Muscle layer of colon (tissue), 2 donors: Measurements from ENCODE around the gene DIP2C.
A peak's percentile ranks its signal among the peaks of the same experiment; 100 is the strongest.
"Not testable (repeated sequence)": the region's sequence is repeated elsewhere in the genome, so short reads cannot be mapped to it uniquely, and the experiment has no call there.

ENCODE experiments used
- H3K27ac ChIP-seq: one replicate; pipeline ENCODE4 v1.7.0; 2013; ENCODE audit warnings: low read depth, mild to moderate bottlenecking, low read length, moderate library complexity
- H3K27me3 ChIP-seq, 2 donors: one replicate each; pipeline ENCODE4 v1.7.0; 2013; ENCODE audit warnings: low read length in 2 of 2, mild to moderate bottlenecking in 2 of 2; ENCODE audit not compliant: insufficient read depth in 2 of 2, control insufficient read depth in 1 of 2
- H3K36me3 ChIP-seq: one replicate; pipeline ENCODE4 v1.7.0; 2013; ENCODE audit warnings: mild to moderate bottlenecking, low read length; ENCODE audit not compliant: insufficient read depth
- H3K4me1 ChIP-seq: one replicate; pipeline ENCODE4 v1.7.0; 2013; ENCODE audit warnings: mild to moderate bottlenecking, low read length; ENCODE audit not compliant: insufficient read depth
- H3K4me3 ChIP-seq, 2 donors: one replicate each; pipeline ENCODE4 v1.7.0; 2013; ENCODE audit warnings: low read length in 2 of 2, low read depth in 1 of 2, mild to moderate bottlenecking in 1 of 2, moderate library complexity in 1 of 2
- H3K9ac ChIP-seq: one replicate; pipeline ENCODE4 v1.7.0; 2013; ENCODE audit warnings: low read length
- H3K9me3 ChIP-seq: one replicate; pipeline ENCODE4 v1.7.0; 2013; ENCODE audit warnings: mild to moderate bottlenecking, low read length
- donor health status: abdominal sarcoma.
- donor health status: Adenocarcinoma of cecum.

DIP2C gene

GRCh38 chr10:653991-654646, 35.3 kb downstream of the DIP2C start:
- Histone ChIP-seq H3K4me1 (peaks cover 44% of the 10 kb centered on the region), H3K9ac (no peak overlapping the region), H3K27me3 (no peaks in the 10 kb centered on the region), H3K36me3 (peaks cover 4% of the 10 kb centered on the region), H3K4me3 (peak overlapping the region in 1 of 2 donors; percentile 15), H3K9me3 (no peaks in the 10 kb centered on the region), H3K27ac (peak overlapping the region; percentile 21)

- H3K27ac ChIP-seq: peak overlapping the region; percentile 21
- not testable (repeated sequence) for H3K27me3 ChIP-seq, H3K9me3 ChIP-seq, H3K36me3 ChIP-seq, H3K4me3 ChIP-seq, H3K9ac ChIP-seq
- H3K4me1 ChIP-seq: peaks cover 38% of the 10 kb centered on the region
These were observed 36.5 kb downstream of the DIP2C start for GRCh38 chr10:652832-653459.

GRCh38 chr10:652233-652632, 37.2 kb downstream of the DIP2C start:
- Histone ChIP-seq H3K4me1 (peaks cover 38% of the 10 kb centered on the region), H3K4me3 (no peak overlapping the region), H3K27me3 (no peaks in the 10 kb centered on the region), H3K27ac (peak overlapping the region; percentile 45), H3K9ac (no peak overlapping the region), H3K9me3 (no peaks in the 10 kb centered on the region), H3K36me3 (peaks cover 4% of the 10 kb centered on the region)

GRCh38 chr10:651692-652091, 37.8 kb downstream of the DIP2C start:
- H3K9me3 ChIP-seq: no peaks in the 10 kb centered on the region
- peaks cover 4% of the 10 kb centered on the region for H3K36me3 ChIP-seq
- peak overlapping the region; percentile 69 for H3K27ac ChIP-seq
- peak overlapping the region; percentile 54 for H3K9ac ChIP-seq
- H3K4me1 ChIP-seq: peaks cover 38% of the 10 kb centered on the region
- H3K4me3 ChIP-seq: peak overlapping the region in 1 of 2 donors; percentile 71
- H3K27me3 ChIP-seq: no peaks in the 10 kb centered on the region

GRCh38 chr10:650886-651615, 38.4 kb downstream of the DIP2C start:
- peak overlapping the region; percentile 87 for H3K27ac ChIP-seq
- peak overlapping the region; percentile 40 to 71 for H3K4me3 ChIP-seq
- peaks cover 4% of the 10 kb centered on the region for H3K36me3 ChIP-seq
- no peaks in the 10 kb centered on the region for H3K27me3 ChIP-seq
- H3K9ac ChIP-seq: peak overlapping the region; percentile 54
- H3K9me3 ChIP-seq: no peaks in the 10 kb centered on the region
- H3K4me1 ChIP-seq: peaks cover 38% of the 10 kb centered on the region

- Histone ChIP-seq H3K27me3 (no peaks in the 10 kb centered on the region), H3K4me1 (peaks cover 38% of the 10 kb centered on the region), H3K9me3 (no peaks in the 10 kb centered on the region), H3K27ac (peak overlapping the region; percentile 87), H3K36me3 (peaks cover 4% of the 10 kb centered on the region), H3K9ac (peak overlapping the region; percentile 54), H3K4me3 (peak overlapping the region; percentile 40 to 71)
These were observed 39.0 kb downstream of the DIP2C start for GRCh38 chr10:650441-650851.

GRCh38 chr10:649798-650440, 39.5 kb downstream of the DIP2C start:
- peaks cover 37% of the 10 kb centered on the region for H3K4me1 ChIP-seq
- H3K4me3 ChIP-seq: peak overlapping the region; percentile 40 to 71
- peaks cover 4% of the 10 kb centered on the region for H3K36me3 ChIP-seq
- peak overlapping the region; percentile 54 for H3K9ac ChIP-seq
- H3K27me3 ChIP-seq: no peaks in the 10 kb centered on the region
- peak overlapping the region; percentile 87 for H3K27ac ChIP-seq
- H3K9me3 ChIP-seq: peaks cover 3% of the 10 kb centered on the region

GRCh38 chr10:649445-649797, 40.0 kb downstream of the DIP2C start:
- Histone ChIP-seq H3K4me1 (peaks cover 33% of the 10 kb centered on the region), H3K4me3 (no peak overlapping the region), H3K9ac (peak overlapping the region; percentile 12), H3K9me3 (peaks cover 8% of the 10 kb centered on the region), H3K27ac (peak overlapping the region; percentile 87), H3K36me3 (peaks cover 4% of the 10 kb centered on the region), H3K27me3 (no peaks in the 10 kb centered on the region)

GRCh38 chr10:647019-647418, 42.4 kb downstream of the DIP2C start:
- not testable (repeated sequence) for H3K4me3 ChIP-seq, H3K36me3 ChIP-seq, H3K9me3 ChIP-seq, H3K9ac ChIP-seq, H3K27me3 ChIP-seq
- Histone ChIP-seq H3K27ac (peak overlapping the region; percentile 7), H3K4me1 (peaks cover 36% of the 10 kb centered on the region)

GRCh38 chr10:646118-646524, 43.3 kb downstream of the DIP2C start:
- no peak overlapping the region for H3K27ac ChIP-seq
- H3K4me1 ChIP-seq: peaks cover 36% of the 10 kb centered on the region
- peaks cover 8% of the 10 kb centered on the region for H3K9me3 ChIP-seq
- no peaks in the 10 kb centered on the region for H3K27me3 ChIP-seq
- H3K36me3 ChIP-seq: no peaks in the 10 kb centered on the region
- H3K4me3 ChIP-seq: no peak overlapping the region
- no peak overlapping the region for H3K9ac ChIP-seq

GRCh38 chr10:644943-645334, 44.5 kb downstream of the DIP2C start:
- H3K9me3 ChIP-seq: peaks cover 8% of the 10 kb centered on the region
- H3K4me1 ChIP-seq: peaks cover 27% of the 10 kb centered on the region
- no peak overlapping the region for H3K27ac ChIP-seq
- no peak overlapping the region for H3K4me3 ChIP-seq
- H3K36me3 ChIP-seq: no peaks in the 10 kb centered on the region
- no peaks in the 10 kb centered on the region for H3K27me3 ChIP-seq
- H3K9ac ChIP-seq: no peak overlapping the region
